Lower lobe of right lung (tissue), 2 donors: ENCODE measurements around the gene KCNH5. TPM values are rescaled to one million over a fixed set of nuclear protein-coding genes. Genes with fewer than 3 reads are reported as not detected.

Source experiments
- ATAC-seq, 2 donors: fragments of 200-7000 bp; cut with Tn5 transposase; one replicate each; pipeline ENCODE4 v1.9.1; 2020 to 2022; ENCODE audit warnings: mild to moderate bottlenecking in 2 of 2, moderate library complexity in 2 of 2
- DNase-seq: peaks from one replicate; pipeline ENCODE4 v3.0.0-alpha.2; 2020
- H3K27ac ChIP-seq: fragments of 200-600 bp; one replicate; pipeline ENCODE4 v1.8.0; 2022
- H3K27me3 ChIP-seq: fragments of 200-600 bp; one replicate; pipeline ENCODE4 v1.8.0; 2022; ENCODE audit warnings: low read depth
- H3K36me3 ChIP-seq: fragments of 200-600 bp; one replicate; pipeline ENCODE4 v1.8.0; 2022; ENCODE audit warnings: mild to moderate bottlenecking
- H3K4me1 ChIP-seq: fragments of 200-600 bp; one replicate; pipeline ENCODE4 v1.8.0; 2022
- H3K4me3 ChIP-seq: fragments of 200-600 bp; one replicate; pipeline ENCODE4 v1.8.0; 2022; ENCODE audit warnings: mild to moderate bottlenecking
- H3K9me3 ChIP-seq: fragments of 200-600 bp; one replicate; pipeline ENCODE4 v1.8.0; 2022
- intact Hi-C: fragments of 100-400 bp; cut with DNase I; formaldehyde crosslinking; loops from one replicate; pipeline ENCODE4 v1.11.0; 2022
- total RNA-seq: library from RNA; stranded (reverse); fragmentation: NEBNext Ultra II Directional; extraction: Animal tissue kit (Norgen Biotek cat#: 25700); gene quantifications from one replicate; pipeline ENCODE4 v1.2.1, GENCODE V29; 2021
- TF ChIP-seq, protein P1 (sequence below): fragments of 200-600 bp; IDR thresholded peaks from one replicate; pipeline ENCODE4 v1.8.0; 2022; ENCODE audit warnings: antibody characterized with exemption, mild to moderate bottlenecking
- donor health status: DM: no; HTN: yes; CAD: no; lungs with severe emphysema.

Gene KCNH5
- total RNA-seq, 1 donor from 2014 or later, result not detected

DNA sequence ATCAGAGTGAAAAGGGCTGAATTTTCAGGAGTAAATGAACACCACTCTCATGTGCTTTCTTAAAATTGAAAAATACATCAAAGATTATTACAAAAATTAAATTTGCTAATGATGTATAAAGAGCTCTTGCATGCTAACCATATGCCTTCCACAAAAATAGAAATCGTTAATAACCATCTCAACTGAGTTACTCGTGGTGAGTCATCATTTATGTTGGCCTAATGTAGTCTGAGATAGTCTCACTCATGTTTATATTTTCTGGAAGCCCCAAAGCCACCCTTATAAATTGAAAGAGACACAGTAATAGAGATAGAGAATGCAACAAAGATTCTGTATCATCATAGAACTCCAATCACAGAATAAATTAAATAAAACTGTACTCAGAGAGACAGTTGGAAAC is 131.2 kb downstream of the KCNH5 start:
- Histone ChIP-seq H3K9me3 (no peaks in the 10 kb centered on the region), H3K36me3 (no peaks in the 10 kb centered on the region), H3K4me3 (no peak overlapping the region), H3K27ac (no peak overlapping the region), H3K4me1 (no peaks in the 10 kb centered on the region), H3K27me3 (no peaks in the 10 kb centered on the region)
- no peak for ATAC-seq
- intact Hi-C loops, result no loop called here
- TF ChIP-seq, protein P1, sequence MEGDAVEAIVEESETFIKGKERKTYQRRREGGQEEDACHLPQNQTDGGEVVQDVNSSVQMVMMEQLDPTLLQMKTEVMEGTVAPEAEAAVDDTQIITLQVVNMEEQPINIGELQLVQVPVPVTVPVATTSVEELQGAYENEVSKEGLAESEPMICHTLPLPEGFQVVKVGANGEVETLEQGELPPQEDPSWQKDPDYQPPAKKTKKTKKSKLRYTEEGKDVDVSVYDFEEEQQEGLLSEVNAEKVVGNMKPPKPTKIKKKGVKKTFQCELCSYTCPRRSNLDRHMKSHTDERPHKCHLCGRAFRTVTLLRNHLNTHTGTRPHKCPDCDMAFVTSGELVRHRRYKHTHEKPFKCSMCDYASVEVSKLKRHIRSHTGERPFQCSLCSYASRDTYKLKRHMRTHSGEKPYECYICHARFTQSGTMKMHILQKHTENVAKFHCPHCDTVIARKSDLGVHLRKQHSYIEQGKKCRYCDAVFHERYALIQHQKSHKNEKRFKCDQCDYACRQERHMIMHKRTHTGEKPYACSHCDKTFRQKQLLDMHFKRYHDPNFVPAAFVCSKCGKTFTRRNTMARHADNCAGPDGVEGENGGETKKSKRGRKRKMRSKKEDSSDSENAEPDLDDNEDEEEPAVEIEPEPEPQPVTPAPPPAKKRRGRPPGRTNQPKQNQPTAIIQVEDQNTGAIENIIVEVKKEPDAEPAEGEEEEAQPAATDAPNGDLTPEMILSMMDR, result no peak
- no peak for DNase-seq

DNA sequence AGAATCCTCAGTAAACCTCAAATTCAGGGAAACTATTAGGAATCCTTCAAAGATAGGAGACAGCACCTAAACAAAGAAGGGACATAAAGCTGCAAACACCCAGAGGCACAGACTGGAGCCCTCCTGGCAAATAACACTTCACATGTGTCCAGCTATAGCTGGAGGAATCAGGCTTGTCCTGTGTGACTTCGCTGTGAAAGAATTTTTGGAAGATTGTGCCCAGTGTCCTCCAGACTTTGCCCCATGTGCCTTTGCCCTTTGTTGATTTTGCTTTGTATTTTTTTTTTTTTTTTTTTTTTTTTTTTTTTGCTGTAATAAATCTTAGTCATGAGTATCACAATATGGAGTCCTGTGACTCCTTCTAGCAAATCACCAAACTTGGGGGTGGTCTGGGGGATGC is 136.8 kb downstream of the KCNH5 start:
- Histone ChIP-seq H3K4me1 (no peaks in the 10 kb centered on the region), H3K27me3 (no peaks in the 10 kb centered on the region), H3K4me3 (no peak overlapping the region), H3K9me3 (no peaks in the 10 kb centered on the region), H3K36me3 (no peaks in the 10 kb centered on the region), H3K27ac (no peak overlapping the region)
- TF ChIP-seq, protein P1, result no peak
- ATAC-seq (no peak), DNase-seq (no peak)
- intact Hi-C loops, result no loop called here

DNA sequence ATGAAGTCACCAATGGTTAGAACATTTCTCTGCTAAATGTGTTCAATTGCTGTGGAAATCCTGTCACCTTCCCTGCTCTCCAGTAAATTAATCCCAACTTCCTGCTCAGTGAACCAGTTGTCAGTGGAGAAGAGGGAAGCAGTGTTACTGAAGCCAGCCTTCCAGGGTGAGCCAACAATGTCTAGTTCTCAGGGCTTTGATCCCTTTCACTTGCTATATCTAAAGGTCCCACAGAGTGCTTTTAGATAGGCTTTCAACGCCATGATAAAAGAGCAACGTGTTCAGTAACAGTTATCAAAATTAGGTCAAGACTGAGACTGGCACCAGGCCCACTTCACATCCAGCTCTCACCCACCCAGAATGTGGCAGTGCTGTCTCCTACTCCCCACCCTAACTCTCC is 139.7 kb downstream of the KCNH5 start:
- Histone ChIP-seq H3K36me3 (no peaks in the 10 kb centered on the region), H3K4me1 (no peaks in the 10 kb centered on the region), H3K9me3 (no peaks in the 10 kb centered on the region), H3K4me3 (no peak overlapping the region), H3K27ac (no peak overlapping the region), H3K27me3 (no peaks in the 10 kb centered on the region)
- TF ChIP-seq, protein P1, result no peak
- DNase-seq (no peak), ATAC-seq (no peak)
- intact Hi-C loops, result no loop called here

DNA sequence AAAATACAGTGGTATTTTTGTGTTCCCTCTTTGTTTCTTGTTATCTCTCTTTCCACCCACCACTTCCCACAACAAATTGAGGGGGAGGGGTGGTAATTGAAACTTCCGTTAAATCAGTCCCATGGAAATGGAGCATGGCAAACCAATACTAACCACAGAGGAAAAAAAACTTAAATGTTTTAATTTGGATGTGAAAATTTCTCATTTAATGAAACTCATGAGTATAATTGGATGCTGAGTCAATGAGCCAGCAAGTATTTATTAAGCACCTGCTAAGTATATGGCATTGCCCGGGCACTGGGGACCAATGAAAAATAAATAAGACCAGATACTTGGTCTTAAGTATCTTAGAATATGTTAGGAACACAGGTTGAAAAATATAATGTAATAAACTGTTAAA is 147.5 kb downstream of the KCNH5 start:
- TF ChIP-seq, protein P1, result no peak
- Histone ChIP-seq H3K27me3 (no peaks in the 10 kb centered on the region), H3K4me1 (no peaks in the 10 kb centered on the region), H3K9me3 (no peaks in the 10 kb centered on the region), H3K27ac (no peak overlapping the region), H3K4me3 (no peak overlapping the region), H3K36me3 (no peaks in the 10 kb centered on the region)
- intact Hi-C loops, result no loop called here
- DNase-seq, result no peak
- ATAC-seq, result no peak

DNA sequence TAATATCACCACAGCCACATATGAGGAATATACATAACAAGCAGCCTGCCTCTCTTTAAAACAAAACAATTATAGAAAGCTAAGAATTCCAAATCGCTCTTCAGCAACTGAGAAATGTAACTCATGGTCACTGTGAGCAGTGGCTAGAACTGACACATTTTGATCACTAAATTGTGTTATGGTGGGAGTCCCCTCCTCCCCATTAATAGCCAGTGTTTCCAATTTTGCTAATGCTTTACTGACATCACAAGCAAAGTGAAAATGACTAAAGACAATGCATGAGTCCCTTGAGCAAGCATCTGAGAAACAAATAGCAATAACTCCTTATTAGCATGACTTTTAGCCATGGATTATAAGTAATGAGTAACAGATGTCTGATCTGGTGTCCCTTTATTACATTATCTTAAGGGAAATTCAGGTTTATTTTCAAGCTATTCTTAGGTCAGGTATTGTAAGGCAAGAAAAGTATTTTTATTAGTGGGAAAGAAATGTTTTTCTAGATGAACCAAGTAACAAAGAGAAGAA is 148.3 kb downstream of the KCNH5 start:
- no peaks in the 10 kb centered on the region for H3K36me3 ChIP-seq
- DNase-seq, result no peak
- no peak for ATAC-seq
- intact Hi-C loops, result no loop called here
- H3K9me3 ChIP-seq, result no peaks in the 10 kb centered on the region
- no peak overlapping the region for H3K27ac ChIP-seq
- no peak overlapping the region for H3K4me3 ChIP-seq
- TF ChIP-seq, protein P1, result no peak
- H3K27me3 ChIP-seq, result no peaks in the 10 kb centered on the region
- no peaks in the 10 kb centered on the region for H3K4me1 ChIP-seq

DNA sequence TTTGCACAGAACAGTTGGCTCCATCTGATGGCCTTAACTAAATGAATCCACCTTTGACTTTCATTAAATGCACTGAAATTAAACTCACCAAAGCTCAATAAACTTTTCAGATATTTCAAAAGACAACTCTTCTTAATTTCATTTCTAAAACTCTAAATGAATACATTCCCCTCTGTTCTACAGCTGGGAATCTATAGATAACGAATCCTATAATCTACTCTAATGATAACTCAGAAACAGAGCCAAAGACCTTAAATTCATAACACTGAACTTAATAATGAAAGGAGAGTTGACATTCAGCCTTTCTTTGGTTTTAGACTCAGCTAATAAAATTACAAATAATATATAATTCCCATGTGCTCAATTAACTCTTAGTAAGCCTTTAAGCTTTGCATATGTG is 150.5 kb downstream of the KCNH5 start:
- DNase-seq, result no peak
- no peak for ATAC-seq
- intact Hi-C loops, result no loop called here
- Histone ChIP-seq H3K36me3 (no peaks in the 10 kb centered on the region), H3K4me3 (no peak overlapping the region), H3K27ac (no peak overlapping the region), H3K27me3 (no peaks in the 10 kb centered on the region), H3K4me1 (no peaks in the 10 kb centered on the region), H3K9me3 (no peaks in the 10 kb centered on the region)
- TF ChIP-seq, protein P1, result no peak
